Caco-2 (cell line): ENCODE results near the gene VGLL3. TPM values are rescaled to one million over a fixed set of nuclear protein-coding genes. Genes with fewer than 3 reads are reported as not detected.

Experiments
- BruUV-seq: library from RNA; stranded (reverse); fragments of 400-500 nt; replicated peaks from 2 replicates; lab custom pipeline; 2021; lab: Mats Ljungman, UMichigan
- CTCF ChIA-PET: fragments of 300-600 bp; sonication (Branson Sonifier 250); formaldehyde crosslinking; loops from one replicate; lab custom pipeline; 2022; ENCODE audit warnings: antibody characterized with exemption; lab: Charles Lee
- POLR2A ChIA-PET: fragments of 300-600 bp; sonication (Branson Sonifier 250); formaldehyde crosslinking; loops from one replicate; lab custom pipeline; 2022; ENCODE audit warnings: antibody characterized with exemption; lab: Charles Lee
- DNase-seq, 2 experiments: peaks; one replicate each; pipeline versions ENCODE4 v3.0.0 to v3.0.0-alpha.2; 2020 to 2022
- H3K27me3 ChIP-seq: replicated peaks from 2 replicates; pipeline ENCODE4 v1.6.0; 2011; ENCODE audit warnings: low read length; ENCODE audit not compliant: control insufficient read depth, insufficient read depth
- H3K36me3 ChIP-seq: 2 replicates; pipeline ENCODE4 v1.5.1; 2011; ENCODE audit warnings: low read length; ENCODE audit not compliant: control insufficient read depth, insufficient read depth
- H3K4me1 ChIP-seq: fragments of 250-450 bp; sonication (Bioruptor Pico); 2 replicates; pipeline ENCODE4 v1.5.1; 2020; ENCODE audit warnings: mild to moderate bottlenecking
- H3K4me3 ChIP-seq: 2 replicates; pipeline ENCODE4 v1.5.1; 2011; ENCODE audit warnings: low read depth, mild to moderate bottlenecking, control low read depth, low read length
- H3K9me3 ChIP-seq: fragments of 250-450 bp; sonication (Bioruptor Pico); 2 replicates; pipeline ENCODE4 v1.5.1; 2020; ENCODE audit warnings: mild to moderate bottlenecking, moderate library complexity
- H3K27ac Mint-ChIP-seq: one replicate; pipeline ENCODE4 v1.8.0; 2022; ENCODE audit warnings: mixed read lengths; ENCODE audit not compliant: unreplicated experiment
- H3K27me3 Mint-ChIP-seq: one replicate; pipeline ENCODE4 v1.8.0; 2022; ENCODE audit warnings: mixed read lengths; ENCODE audit not compliant: insufficient read depth, unreplicated experiment
- H3K36me3 Mint-ChIP-seq: one replicate; pipeline ENCODE4 v1.8.0; 2022; ENCODE audit warnings: mild to moderate bottlenecking, mixed read lengths; ENCODE audit not compliant: insufficient read depth, unreplicated experiment
- H3K4me1 Mint-ChIP-seq: one replicate; pipeline ENCODE4 v1.8.0; 2022; ENCODE audit warnings: low read depth, mixed read lengths; ENCODE audit not compliant: unreplicated experiment
- H3K4me3 Mint-ChIP-seq: one replicate; pipeline ENCODE4 v1.8.0; 2022; ENCODE audit warnings: mild to moderate bottlenecking, moderate library complexity, mixed read lengths; ENCODE audit not compliant: unreplicated experiment
- H3K9me3 Mint-ChIP-seq: one replicate; pipeline ENCODE4 v1.8.0; 2022; ENCODE audit warnings: mixed read lengths; ENCODE audit not compliant: unreplicated experiment
- intact Hi-C: fragments of 100-400 bp; cut with micrococcal nuclease; formaldehyde crosslinking; loops from one replicate; pipeline ENCODE4 v1.10.0; 2022; ENCODE audit not compliant: unreplicated experiment
- total RNA-seq: library from RNA; stranded (reverse); gene quantifications from 2 replicates; pipeline ENCODE4 v1.2.3, GENCODE V29; 2022
- TF ChIP-seq, protein P1 (sequence below), 2 experiments: fragments of 200-600 bp in 1 of 2; IDR thresholded peaks; 1 replicate in 1 of 2; 2 replicates in 1 of 2; pipeline versions ENCODE4 v1.5.1 to v1.8.0; 2011 to 2022; ENCODE audit warnings: antibody characterized with exemption in 1 of 2, control low read depth in 1 of 2, inconsistent platforms in 1 of 2, low read depth in 1 of 2, low read length in 1 of 2, mild to moderate bottlenecking in 1 of 2, moderate library complexity in 1 of 2; ENCODE audit not compliant: insufficient read depth in 1 of 2, severe bottlenecking in 1 of 2, unreplicated experiment in 1 of 2

Gene VGLL3
- total RNA-seq, 1 experiment from 2014 or later, result 8.2 TPM

DNA sequence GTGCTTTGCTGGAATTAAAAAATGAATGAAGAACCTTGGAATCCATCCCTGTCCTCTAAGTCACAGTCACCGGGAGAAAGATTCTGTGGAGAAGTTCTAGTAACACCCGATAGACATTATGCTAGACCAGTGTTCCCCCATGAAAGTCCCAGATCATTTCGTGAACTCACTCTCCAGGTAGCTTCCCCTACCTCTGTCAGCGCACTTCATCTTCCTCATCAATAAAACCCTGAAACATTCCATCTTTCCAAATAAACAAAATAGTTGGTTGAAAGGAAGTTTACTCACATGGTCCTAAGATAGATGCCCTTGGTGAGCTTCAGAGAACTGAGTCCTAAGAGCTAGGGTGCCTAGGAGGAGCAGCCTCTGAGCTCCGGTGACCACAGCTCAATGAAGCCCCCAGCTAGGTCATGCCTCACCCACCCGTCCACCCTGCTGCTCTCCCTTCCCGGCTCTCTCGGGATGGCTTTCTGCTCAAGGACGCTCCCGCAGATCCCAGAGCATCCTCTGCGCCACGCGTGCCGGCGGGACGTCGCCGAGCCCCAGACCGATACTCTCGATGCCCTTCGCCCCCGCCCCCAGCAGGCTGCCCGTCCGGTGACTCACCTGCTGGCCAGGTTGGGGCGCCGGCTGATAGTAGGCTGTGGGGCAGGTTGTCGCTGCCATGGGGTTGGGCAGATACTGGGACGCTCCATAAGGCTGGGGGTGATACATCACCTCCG, 776 bp downstream of the VGLL3 start:
- H3K4me3 ChIP-seq, result peak overlapping the region; percentile 59
- H3K9me3 ChIP-seq, result no peaks in the 10 kb centered on the region
- H3K4me1 Mint-ChIP-seq, result peaks cover 19% of the 10 kb centered on the region
- TSS peak; percentile 35 for BruUV-seq
- peaks cover 5% of the 10 kb centered on the region; the same call in 1 of the 2 replicates for H3K4me1 ChIP-seq
- peak overlapping the region; percentile 89 for H3K4me3 Mint-ChIP-seq
- H3K27ac Mint-ChIP-seq, result peak overlapping the region; percentile 71
- no peaks in the 10 kb centered on the region for H3K36me3 ChIP-seq
- DNase-seq, result peak; percentile 78
- TF ChIP-seq, protein P1, sequence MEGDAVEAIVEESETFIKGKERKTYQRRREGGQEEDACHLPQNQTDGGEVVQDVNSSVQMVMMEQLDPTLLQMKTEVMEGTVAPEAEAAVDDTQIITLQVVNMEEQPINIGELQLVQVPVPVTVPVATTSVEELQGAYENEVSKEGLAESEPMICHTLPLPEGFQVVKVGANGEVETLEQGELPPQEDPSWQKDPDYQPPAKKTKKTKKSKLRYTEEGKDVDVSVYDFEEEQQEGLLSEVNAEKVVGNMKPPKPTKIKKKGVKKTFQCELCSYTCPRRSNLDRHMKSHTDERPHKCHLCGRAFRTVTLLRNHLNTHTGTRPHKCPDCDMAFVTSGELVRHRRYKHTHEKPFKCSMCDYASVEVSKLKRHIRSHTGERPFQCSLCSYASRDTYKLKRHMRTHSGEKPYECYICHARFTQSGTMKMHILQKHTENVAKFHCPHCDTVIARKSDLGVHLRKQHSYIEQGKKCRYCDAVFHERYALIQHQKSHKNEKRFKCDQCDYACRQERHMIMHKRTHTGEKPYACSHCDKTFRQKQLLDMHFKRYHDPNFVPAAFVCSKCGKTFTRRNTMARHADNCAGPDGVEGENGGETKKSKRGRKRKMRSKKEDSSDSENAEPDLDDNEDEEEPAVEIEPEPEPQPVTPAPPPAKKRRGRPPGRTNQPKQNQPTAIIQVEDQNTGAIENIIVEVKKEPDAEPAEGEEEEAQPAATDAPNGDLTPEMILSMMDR (IDR thresholded peaks at IDR 0.05; ENCODE audit: insufficient read depth in 1 of 2, low read depth in 1 of 2, low read length in 1 of 2, severe bottlenecking in 1 of 2, unreplicated experiment in 1 of 2), result no peak
- ChIA-PET CTCF (no interaction called here), POLR2A (interaction anchor here (0.8 kb wide), 1 partner anchor 10 kb away, joined by 3 read pairs; no protein-coding TSS in a partner anchor)
- no peaks in the 10 kb centered on the region; the same call in 1 of the 2 replicates for H3K27me3 ChIP-seq
- no peaks in the 10 kb centered on the region for H3K27me3 Mint-ChIP-seq
- intact Hi-C loops, result loop anchor here (2.0 kb wide), 1 partner anchor 21 kb away; no protein-coding TSS in a partner anchor
- no peaks in the 10 kb centered on the region for H3K36me3 Mint-ChIP-seq
- H3K9me3 Mint-ChIP-seq, result no peaks in the 10 kb centered on the region

DNA sequence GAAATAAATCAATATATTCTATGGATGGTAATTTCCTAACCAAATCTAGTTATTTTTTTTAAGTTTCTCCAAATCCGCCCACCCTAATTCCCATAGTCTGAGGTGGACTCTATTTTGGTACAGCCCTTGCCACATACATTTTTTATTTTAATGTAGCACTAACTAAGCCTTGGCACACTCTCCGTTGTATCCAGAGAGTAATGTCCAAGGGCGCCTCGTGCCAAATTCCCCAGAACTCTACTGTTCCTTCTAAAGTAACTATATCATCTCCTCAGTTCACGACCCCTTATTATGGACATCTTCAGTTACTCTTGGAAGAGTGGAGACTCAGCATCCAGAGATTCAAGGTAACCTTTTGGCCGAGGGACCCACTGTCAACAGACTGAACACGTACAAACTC, 1.3 kb downstream of the VGLL3 start:
- H3K36me3 ChIP-seq, result no peaks in the 10 kb centered on the region
- Mint-ChIP-seq H3K4me3 (peak overlapping the region; percentile 89), H3K9me3 (no peaks in the 10 kb centered on the region), H3K4me1 (peaks cover 19% of the 10 kb centered on the region), H3K27me3 (no peaks in the 10 kb centered on the region), H3K27ac (peak overlapping the region; percentile 71), H3K36me3 (no peaks in the 10 kb centered on the region)
- intact Hi-C loops, result loop anchor here (2.0 kb wide), 1 partner anchor 21 kb away; no protein-coding TSS in a partner anchor
- ChIA-PET POLR2A (interaction anchor here (0.8 kb wide), 1 partner anchor 9 kb away, joined by 3 read pairs; no protein-coding TSS in a partner anchor), CTCF (no interaction called here)
- TF ChIP-seq, protein P1 (IDR thresholded peaks at IDR 0.05; ENCODE audit: insufficient read depth in 1 of 2, low read depth in 1 of 2, low read length in 1 of 2, severe bottlenecking in 1 of 2, unreplicated experiment in 1 of 2), result no peak
- DNase-seq, result no peak
- no TSS peak for BruUV-seq
- H3K4me1 ChIP-seq, result peaks cover 5% of the 10 kb centered on the region; the same call in 1 of the 2 replicates
- H3K27me3 ChIP-seq, result no peaks in the 10 kb centered on the region; the same call in 1 of the 2 replicates
- no peaks in the 10 kb centered on the region for H3K9me3 ChIP-seq
- peak overlapping the region; percentile 59 for H3K4me3 ChIP-seq

DNA sequence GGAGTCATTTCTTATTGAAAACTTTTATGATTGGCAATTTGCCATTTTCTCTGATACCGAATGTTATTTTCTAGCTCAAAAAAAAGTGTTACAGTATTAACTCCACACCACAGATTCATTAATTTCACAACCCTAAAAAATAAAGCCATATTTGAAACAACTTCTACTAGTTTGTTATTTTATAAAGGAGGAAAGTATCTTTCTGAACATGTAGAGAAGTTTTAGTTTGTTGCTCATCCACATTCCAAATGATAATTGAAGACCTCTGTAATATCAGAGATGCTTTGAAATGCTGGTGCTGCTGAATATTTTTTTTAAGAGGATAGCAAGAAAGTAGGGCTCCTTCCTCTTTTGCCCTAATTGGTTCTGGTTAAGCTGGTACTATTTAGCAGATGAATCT, 1.9 kb downstream of the VGLL3 start:
- Histone ChIP-seq H3K27me3 (no peaks in the 10 kb centered on the region; the same call in 1 of the 2 replicates), H3K36me3 (no peaks in the 10 kb centered on the region), H3K4me3 (no peak overlapping the region), H3K4me1 (peaks cover 5% of the 10 kb centered on the region; the same call in 1 of the 2 replicates), H3K9me3 (no peaks in the 10 kb centered on the region)
- Mint-ChIP-seq H3K27ac (no peak overlapping the region), H3K9me3 (no peaks in the 10 kb centered on the region), H3K4me1 (peaks cover 16% of the 10 kb centered on the region), H3K36me3 (no peaks in the 10 kb centered on the region), H3K27me3 (no peaks in the 10 kb centered on the region), H3K4me3 (no peak overlapping the region)
- TF ChIP-seq, protein P1 (IDR thresholded peaks at IDR 0.05; ENCODE audit: insufficient read depth in 1 of 2, low read depth in 1 of 2, low read length in 1 of 2, severe bottlenecking in 1 of 2, unreplicated experiment in 1 of 2), result no peak
- CTCF ChIA-PET, result no interaction called here
- POLR2A ChIA-PET, result no interaction called here
- intact Hi-C loops, result no loop called here
- no peak for DNase-seq
- no TSS peak for BruUV-seq
